Left hindlimb (tissue), 1 donor: Measurements from ENCODE around the gene PKN3.

Experiments used
- DNase-seq: peaks from one replicate; pipeline ENCODE4 v3.0.0-alpha.2; 2018

The PKN3 gene

DNA sequence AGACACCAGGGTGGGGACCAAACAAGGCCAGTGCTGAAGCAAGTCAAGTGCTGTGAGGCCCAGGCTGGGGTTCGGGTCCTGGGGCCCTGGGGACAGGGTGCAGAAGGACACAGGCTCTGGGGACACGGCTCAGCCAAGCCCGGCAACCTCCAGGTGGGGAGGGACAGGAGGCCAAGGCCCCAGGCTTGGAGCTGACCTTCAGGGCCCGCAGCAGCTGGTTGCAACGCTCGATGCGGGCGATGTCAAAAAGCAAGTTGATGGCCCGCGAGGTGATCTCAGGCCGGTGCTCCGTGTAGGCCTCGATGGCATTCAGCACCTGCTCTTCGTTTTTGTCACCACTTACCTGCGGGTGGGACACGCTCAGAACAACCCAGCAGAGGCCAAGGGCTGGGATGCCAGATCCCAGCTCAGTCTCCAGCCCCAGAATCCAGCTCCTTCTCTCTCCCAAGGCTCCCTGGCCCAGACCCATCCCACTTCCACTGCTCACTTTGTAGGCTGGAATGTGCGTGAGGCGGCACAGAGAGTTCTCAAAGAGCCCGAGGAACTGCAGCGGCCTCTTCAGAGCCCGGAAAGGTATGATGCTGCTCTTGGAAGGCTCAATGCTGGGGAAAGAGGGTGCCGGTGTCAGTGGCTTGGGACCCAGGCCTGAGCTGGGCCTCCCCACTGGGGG, 48.8 kb downstream of the PKN3 start:
- peak; percentile 12 for DNase-seq

DNA sequence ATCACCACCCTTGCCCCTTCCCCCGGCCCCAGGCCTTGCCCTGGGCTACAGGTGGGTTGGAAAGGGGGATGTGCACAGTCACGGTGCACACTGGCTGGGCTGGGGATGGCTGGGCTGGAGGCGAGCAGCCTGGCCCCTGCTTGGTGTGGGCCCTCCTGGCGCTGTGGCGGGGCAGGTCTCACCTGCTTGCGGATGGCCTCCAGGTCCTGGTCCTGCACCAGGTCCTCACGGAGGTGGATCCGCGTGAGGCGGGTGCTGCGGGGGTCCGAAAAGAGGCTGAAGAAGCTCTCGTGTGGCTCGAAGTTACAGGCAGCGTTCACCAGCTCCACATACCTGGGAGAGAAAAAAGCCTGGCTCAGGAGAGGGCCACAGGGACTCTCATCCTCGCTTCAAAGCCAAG, 51.3 kb downstream of the PKN3 start:
- DNase-seq, result no peak

DNA sequence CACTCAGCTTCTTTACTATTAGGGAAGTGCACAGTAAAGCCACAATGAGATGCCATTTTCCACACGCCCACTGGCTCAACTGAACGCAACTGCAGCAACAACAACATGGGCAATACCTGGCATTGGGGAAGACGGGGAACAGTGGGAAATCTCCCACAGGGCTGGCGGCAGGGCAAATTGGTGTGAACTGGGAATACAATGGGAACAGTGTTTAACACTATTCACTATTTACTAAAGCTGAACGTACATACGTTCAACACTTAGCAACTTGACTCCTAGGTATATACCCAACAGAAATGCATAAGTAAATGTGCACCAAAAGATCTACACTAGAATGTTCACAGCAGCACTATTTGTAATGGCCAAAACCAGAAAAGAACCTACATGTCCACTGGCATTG, 55.3 kb downstream of the PKN3 start:
- no peak for DNase-seq

DNA sequence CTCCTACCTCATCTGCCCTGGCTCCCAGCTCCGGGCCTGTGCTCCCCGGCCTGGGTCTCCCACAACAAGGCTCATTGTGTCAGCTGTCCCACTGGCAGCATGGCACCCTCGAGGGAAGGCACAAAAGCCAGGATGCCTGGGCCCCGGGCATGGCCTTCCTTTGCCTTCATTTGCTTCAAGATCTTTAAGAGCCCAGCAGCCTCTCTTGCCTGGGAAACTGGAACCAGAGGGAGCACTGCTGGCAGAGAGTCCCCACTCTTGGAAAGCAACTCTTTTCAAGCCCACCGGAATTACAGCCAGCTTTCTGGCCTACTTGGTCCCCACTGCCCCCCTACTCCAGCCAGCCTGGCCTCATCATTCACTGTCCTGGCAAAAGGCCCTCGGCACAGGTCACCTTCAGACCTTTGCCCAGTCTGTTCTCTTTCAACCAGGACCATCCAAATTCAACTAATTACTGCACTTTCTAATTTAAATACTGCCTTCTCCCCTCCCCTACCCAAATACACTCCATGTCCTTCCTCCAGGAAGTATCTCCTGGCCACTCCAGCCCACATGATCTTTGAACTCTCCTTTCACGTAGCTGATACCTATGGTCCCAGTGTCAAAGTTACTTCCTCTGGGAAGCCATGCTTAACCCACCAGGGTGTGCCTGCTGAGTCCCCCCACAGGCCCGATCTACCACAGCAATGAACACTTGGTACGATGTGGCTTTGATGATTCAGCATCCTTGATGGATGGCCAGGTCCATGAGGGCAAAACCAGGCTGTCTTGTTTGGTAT, 60.6 kb downstream of the PKN3 start:
- no peak for DNase-seq

DNA sequence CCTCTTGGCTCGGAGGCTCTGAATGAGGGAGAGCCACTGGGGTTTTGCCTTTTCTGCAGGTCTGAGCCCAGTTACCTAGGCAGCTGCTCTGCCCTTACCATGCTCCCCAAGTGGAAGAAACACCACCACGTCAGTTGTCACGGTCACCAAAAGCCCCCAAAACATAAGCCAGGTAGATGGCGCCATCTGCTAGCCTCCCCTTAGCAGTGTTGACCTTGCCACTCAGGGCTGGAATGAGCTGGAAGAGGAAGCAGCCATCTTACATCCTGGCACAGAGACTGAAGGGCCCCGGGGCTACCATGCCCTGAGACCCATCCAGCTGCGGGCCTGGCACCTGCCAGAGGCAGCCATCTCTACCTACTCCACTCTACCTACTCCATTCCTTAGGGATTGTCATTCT, 62.1 kb downstream of the PKN3 start:
- DNase-seq, result no peak

DNA sequence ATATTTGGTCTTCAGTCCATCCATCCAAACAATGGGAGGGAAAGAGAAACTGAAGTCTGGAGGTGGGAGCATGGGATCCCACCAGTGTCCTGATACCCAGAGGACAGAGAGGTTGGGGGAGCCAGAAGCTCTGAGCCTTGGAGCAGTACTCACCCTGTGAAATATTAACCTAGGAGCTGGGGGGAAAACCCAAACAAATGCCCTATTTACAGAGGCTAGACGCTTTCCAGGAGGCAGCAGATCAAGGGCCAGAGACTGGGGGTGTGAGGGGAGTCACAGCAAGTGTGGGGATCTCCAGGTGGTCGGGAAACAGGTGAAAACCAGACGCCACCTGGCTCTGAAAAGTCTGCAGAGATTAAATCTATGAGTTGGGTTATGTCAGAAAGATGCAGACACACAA, 63.2 kb downstream of the PKN3 start:
- no peak for DNase-seq

DNA sequence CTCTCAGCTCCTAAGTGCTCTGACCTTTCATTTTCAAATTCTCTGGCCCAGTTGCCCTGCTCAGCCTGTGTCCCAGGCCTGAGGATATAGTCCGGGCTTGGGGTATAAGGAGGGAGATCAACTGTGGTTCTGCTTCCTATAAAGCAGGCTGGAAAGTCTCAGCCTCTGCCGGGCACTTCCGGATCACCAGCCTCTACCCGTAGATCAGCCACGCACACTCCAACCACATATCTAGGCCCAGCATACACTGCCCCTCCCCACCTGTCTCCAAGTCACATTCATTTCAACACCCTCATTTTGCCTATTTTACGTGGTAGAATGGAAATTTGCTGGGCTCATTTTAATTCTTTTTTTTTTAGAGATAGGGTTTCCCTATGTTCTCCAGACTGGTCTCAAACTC, 66.3 kb downstream of the PKN3 start:
- no peak for DNase-seq
